A549 (cell line): Measurements from ENCODE around the gene PTTG1IP. TPM values are rescaled to one million over a fixed set of nuclear protein-coding genes. Genes with fewer than 3 reads are reported as not detected.

ENCODE experiments used
- ATAC-seq, 2 experiments: fragments of 200-7000 bp in 1 of 2; fragments of >200 bp in 1 of 2; cut with Nextera tagmentation in 1 of 2; cut with Tn5 transposase in 1 of 2; 3 replicates each; pipeline versions ENCODE4 v1.8.0 to v1.9.1; 2018 to 2020; ENCODE audit warnings: mild to moderate bottlenecking in 1 of 2, moderate library complexity in 1 of 2
- CTCF ChIA-PET: fragments of 300-600 bp; sonication (Branson Sonifier 250); formaldehyde crosslinking; extraction: SDS; loops from one replicate; lab custom pipeline; 2021; ENCODE audit warnings: antibody characterized with exemption, inconsistent platforms; lab: Yijun Ruan, JAX
- POLR2A ChIA-PET: fragments of 350-600 bp; formaldehyde crosslinking; extraction: SDS; loops from one replicate; lab custom pipeline; 2021; ENCODE audit warnings: antibody characterized with exemption, inconsistent platforms; lab: Yijun Ruan, JAX
- DNase-seq, 2 experiments: peaks; one replicate each; pipeline versions ENCODE4 v3.0.0 to v3.0.0-alpha.2; 2011 to 2016; ENCODE audit warnings: low read depth in 1 of 2, low spot score in 1 of 2
- FAIRE-seq: peaks from 2 replicates; lab custom pipeline; 2011; peaks lifted over from hg19 to GRCh38; lab: Jason Lieb, UNC
- H3K27ac ChIP-seq, 2 experiments: fragments of >200 bp; sonication (Bioruptor Twin); formaldehyde crosslinking; 3 replicates each; pipeline ENCODE4 v1.5.1; 2016 to 2017
- H3K4me1 ChIP-seq: fragments of >200 bp; sonication (Bioruptor Twin); formaldehyde crosslinking; 3 replicates; pipeline ENCODE4 v1.6.1; 2016
- H3K4me2 ChIP-seq: fragments of >200 bp; sonication (Bioruptor Twin); formaldehyde crosslinking; 3 replicates; pipeline ENCODE4 v1.6.1; 2016
- H3K4me3 ChIP-seq: fragments of >200 bp; sonication (Bioruptor Twin); formaldehyde crosslinking; 3 replicates; pipeline ENCODE4 v1.5.1; 2016
- H3K9me3 ChIP-seq: fragments of >200 bp; sonication (Bioruptor Twin); formaldehyde crosslinking; 3 replicates; pipeline ENCODE4 v1.6.1; 2016
- BHLHE40 ChIP-seq: IDR thresholded peaks from 2 replicates; pipeline ENCODE4 v1.6.1; 2012; ENCODE audit warnings: low read depth, low read length, inconsistent platforms
- CHD2 ChIP-seq: fragments of 150-350 bp; IDR thresholded peaks from 2 replicates; pipeline ENCODE4 v1.6.1; 2014; ENCODE audit warnings: low read length; ENCODE audit not compliant: partially characterized antibody
- CHD4 ChIP-seq: fragments of 200-600 bp; sonication (generic); IDR thresholded peaks from 2 replicates; pipeline ENCODE4 v1.6.1; 2016; ENCODE audit warnings: antibody characterized with exemption, mild to moderate bottlenecking, borderline replicate concordance
- E2F6 ChIP-seq: IDR thresholded peaks from 2 replicates; pipeline ENCODE4 v1.6.1; 2012; ENCODE audit warnings: low read depth, borderline replicate concordance
- EHF ChIP-seq: fragments of 250-450 bp; sonication (Bioruptor Pico); IDR thresholded peaks from 2 replicates; pipeline ENCODE4 v1.5.0; 2020; ENCODE audit warnings: mild to moderate bottlenecking
- FOSB ChIP-seq: fragments of 250-450 bp; sonication (Bioruptor Pico); IDR thresholded peaks from 2 replicates; pipeline ENCODE4 v1.5.0; 2020; ENCODE audit warnings: mild to moderate bottlenecking, moderate library complexity
- HOXB5 ChIP-seq: fragments of 250-450 bp; sonication (Bioruptor Pico); IDR thresholded peaks from 2 replicates; pipeline ENCODE4 v1.5.0; 2020; ENCODE audit warnings: mild to moderate bottlenecking, moderate library complexity
- KDM5A ChIP-seq: fragments of 200-600 bp; sonication (generic); IDR thresholded peaks from 2 replicates; pipeline ENCODE4 v1.6.1; 2016; ENCODE audit warnings: antibody characterized with exemption, mild to moderate bottlenecking
- MAFK ChIP-seq: fragments of 450-650 bp; IDR thresholded peaks from 2 replicates; pipeline ENCODE4 v1.6.1; 2014; ENCODE audit not compliant: partially characterized antibody
- PBX3 ChIP-seq: IDR thresholded peaks from 2 replicates; pipeline ENCODE4 v1.6.1; 2012
- POLR2A ChIP-seq: IDR thresholded peaks from 2 replicates; pipeline ENCODE4 v1.6.1; 2012; ENCODE audit warnings: mild to moderate bottlenecking, low read length
- REST ChIP-seq: fragments of 200-600 bp; sonication (generic); IDR thresholded peaks from 2 replicates; pipeline ENCODE4 v1.6.1; 2016; ENCODE audit warnings: antibody characterized with exemption, mild to moderate bottlenecking, moderate library complexity
- RFX5 ChIP-seq: fragments of 450-650 bp; IDR thresholded peaks from 2 replicates; pipeline ENCODE4 v1.7.1; 2014; ENCODE audit warnings: antibody characterized with exemption, mild to moderate bottlenecking, moderate library complexity
- RNF2 ChIP-seq: fragments of 200-600 bp; sonication (generic); IDR thresholded peaks from 2 replicates; pipeline ENCODE4 v1.6.1; 2016; ENCODE audit warnings: low read depth, mild to moderate bottlenecking, antibody characterized with exemption, moderate library complexity, borderline replicate concordance
- SMC3 ChIP-seq: fragments of >200 bp; sonication (Bioruptor Twin); formaldehyde crosslinking; IDR thresholded peaks from 3 replicates; pipeline ENCODE4 v1.6.1; 2018; ENCODE audit warnings: inconsistent platforms
- USF2 ChIP-seq: fragments of 450-650 bp; IDR thresholded peaks from 2 replicates; pipeline ENCODE4 v1.6.1; 2014; ENCODE audit warnings: antibody characterized with exemption
- ZSCAN20 ChIP-seq: fragments of 250-450 bp; sonication (Bioruptor Pico); IDR thresholded peaks from 2 replicates; pipeline ENCODE4 v1.8.0; 2022; ENCODE audit warnings: mild to moderate bottlenecking, moderate library complexity
- WGBS: methylation state at CpG from one replicate; pipeline ENCODE4 v1.1.6; 2017; ENCODE audit errors: missing lambda C conversion rate; 5-methylcytosine and 5-hydroxymethylcytosine counted together
- polyA plus RNA-seq, 4 experiments: library from polyadenylated mRNA; depleted of rRNA in 3 of 4; stranded (reverse); fragments of >200 nt; fragmentation: RNase III in 1 of 4; extraction: RNeasy Plus Mini Kit Qiagen cat#74134 plus additional on column Dnase treatment in 1 of 4; gene quantifications; 2 replicates in 3 of 4; 3 replicates in 1 of 4; pipeline ENCODE4 v1.2.3, GENCODE V29; 2011 to 2017

The PTTG1IP gene
- polyA plus RNA-seq, 2 of the 4 experiments (the other 2 are of a cell fraction) = 98.7 to 99.4 TPM

- TF ChIP-seq POLR2A = peak; percentile 79
- no peak for TF ChIP-seq CHD4
- no peak for TF ChIP-seq KDM5A
- TF ChIP-seq FOSB (CRISPR knock-in tag) = no peak
Measured at GRCh38 chr21:44873356-44874239, at the start of gene PTTG1IP (continued).

- CTCF ChIA-PET = no interaction called here
- H3K9me3 ChIP-seq = no peaks in the 10 kb centered on the region
Measured at GRCh38 chr21:44921928-44922327, 48.4 kb upstream of the PTTG1IP start.

More at GRCh38 chr21:44921928-44922327, 48.4 kb upstream of the PTTG1IP start:
- Histone ChIP-seq H3K4me2 (no peak overlapping the region), H3K27ac (peak overlapping the region in 1 of 2 experiments; percentile 18; a peak in 1 of 6 replicates), H3K4me3 (no peak overlapping the region)
- FAIRE-seq = no peak
- TF ChIP-seq CHD2 (no peak), E2F6 (no peak), USF2 (no peak), RFX5 (no peak), RNF2 (no peak), ZSCAN20 (CRISPR knock-in tag) (no peak), SMC3 (no peak), HOXB5 (CRISPR knock-in tag) (no peak), MAFK (no peak), BHLHE40 (no peak), REST (no peak), EHF (CRISPR knock-in tag) (no peak), PBX3 (no peak)
- TF ChIP-seq, all 56 proteins: peak for 0
- peaks cover 19% of the 10 kb centered on the region for H3K4me1 ChIP-seq
- DNase-seq (no peak), ATAC-seq (no peak)
- 69% methylated on average over 5 of the region's 5 CpGs for WGBS
- POLR2A ChIA-PET = no interaction called here
